H9 (cell line): Measurements from ENCODE around the gene IL17A. TPM values are rescaled to one million over a fixed set of nuclear protein-coding genes. Genes with fewer than 3 reads are reported as not detected.

Experiments
- DNase-seq: peaks from one replicate; pipeline ENCODE4 v3.0.0-alpha.2; 2017
- H2AFZ ChIP-seq: one replicate; pipeline ENCODE4 v1.6.1; 2013; ENCODE audit warnings: mild to moderate bottlenecking, low read length, control low read depth, moderate library complexity
- H2AK5ac ChIP-seq: 2 replicates; pipeline ENCODE4 v1.6.1; 2013; ENCODE audit warnings: low read length, control low read depth, mixed read lengths; ENCODE audit not compliant: insufficient read length
- H2BK120ac ChIP-seq: one replicate; pipeline ENCODE4 v1.6.1; 2013; ENCODE audit warnings: low read depth, mild to moderate bottlenecking, low read length, control low read depth, inconsistent platforms; ENCODE audit not compliant: poor library complexity, severe bottlenecking
- H2BK12ac ChIP-seq: 2 replicates; pipeline ENCODE4 v1.6.1; 2013; ENCODE audit warnings: low read length, control low read depth, mixed read lengths, low read depth; ENCODE audit not compliant: insufficient read length
- H2BK15ac ChIP-seq: 2 replicates; pipeline ENCODE4 v1.6.1; 2013; ENCODE audit warnings: low read depth, low read length, control low read depth
- H2BK20ac ChIP-seq: one replicate; pipeline ENCODE4 v1.6.1; 2013; ENCODE audit warnings: low read depth, mild to moderate bottlenecking, low read length, control low read depth, inconsistent platforms; ENCODE audit not compliant: poor library complexity, severe bottlenecking
- H2BK5ac ChIP-seq: 2 replicates; pipeline ENCODE4 v1.6.1; 2013; ENCODE audit warnings: low read length, control low read depth, mixed read lengths; ENCODE audit not compliant: insufficient read length
- H3K14ac ChIP-seq: 2 replicates; pipeline ENCODE4 v1.6.1; 2013; ENCODE audit warnings: low read length, control low read depth; ENCODE audit not compliant: insufficient read depth
- H3K18ac ChIP-seq: 2 replicates; pipeline ENCODE4 v1.6.1; 2013; ENCODE audit warnings: low read depth, mild to moderate bottlenecking, mixed read lengths, low read length, control low read depth; ENCODE audit not compliant: insufficient read length
- H3K23ac ChIP-seq: 2 replicates; pipeline ENCODE4 v1.6.1; 2013; ENCODE audit warnings: low read length, control low read depth, mixed read lengths, low read depth; ENCODE audit not compliant: insufficient read length
- H3K23me2 ChIP-seq: 2 replicates; pipeline ENCODE4 v1.6.1; 2013; ENCODE audit warnings: low read depth, mild to moderate bottlenecking, mixed read lengths, low read length, control low read depth; ENCODE audit not compliant: insufficient read length, poor library complexity, severe bottlenecking
- H3K27ac ChIP-seq: 2 replicates; pipeline ENCODE4 v1.5.1; 2013; ENCODE audit warnings: low read length, control low read depth, mixed read lengths, low read depth; ENCODE audit not compliant: insufficient read length
- H3K27me3 ChIP-seq: 2 replicates; pipeline ENCODE4 v1.6.1; 2013; ENCODE audit warnings: low read length, control low read depth, inconsistent platforms; ENCODE audit not compliant: insufficient read depth
- H3K4ac ChIP-seq: 2 replicates; pipeline ENCODE4 v1.6.1; 2013; ENCODE audit warnings: low read depth, mild to moderate bottlenecking, control low read depth, inconsistent platforms, low read length, moderate library complexity
- H3K4me1 ChIP-seq: 2 replicates; pipeline ENCODE4 v1.6.1; 2013; ENCODE audit warnings: low read length, control low read depth, inconsistent platforms; ENCODE audit not compliant: insufficient read depth
- H3K4me2 ChIP-seq: 2 replicates; pipeline ENCODE4 v1.6.1; 2013; ENCODE audit warnings: low read length, control low read depth, mixed read lengths; ENCODE audit not compliant: insufficient read length, insufficient read depth
- H3K56ac ChIP-seq: 2 replicates; pipeline ENCODE4 v1.6.1; 2013; ENCODE audit warnings: low read depth, mild to moderate bottlenecking, mixed read lengths, low read length, control low read depth; ENCODE audit not compliant: insufficient read length
- H3K79me1 ChIP-seq: 2 replicates; pipeline ENCODE4 v1.6.1; 2013; ENCODE audit warnings: low read depth, mild to moderate bottlenecking, moderate library complexity, low read length, control low read depth, inconsistent platforms; ENCODE audit not compliant: insufficient read depth, poor library complexity, severe bottlenecking
- H3K79me2 ChIP-seq: 2 replicates; pipeline ENCODE4 v1.6.1; 2013; ENCODE audit warnings: low read length, control low read depth, inconsistent platforms; ENCODE audit not compliant: insufficient read depth
- H3K9ac ChIP-seq: 2 replicates; pipeline ENCODE4 v1.6.1; 2013; ENCODE audit warnings: low read length, control low read depth, mixed read lengths; ENCODE audit not compliant: insufficient read length; ENCODE audit errors: extremely low read depth
- H3K9me3 ChIP-seq: one replicate; pipeline ENCODE4 v1.6.1; 2013; ENCODE audit warnings: low read depth, low read length, inconsistent platforms; ENCODE audit not compliant: control insufficient read depth
- H3T11ph ChIP-seq: one replicate; pipeline ENCODE4 v1.6.1; 2013; ENCODE audit warnings: mild to moderate bottlenecking, low read length, control low read depth, inconsistent platforms
- H4K20me1 ChIP-seq: one replicate; pipeline ENCODE4 v1.6.1; 2013; ENCODE audit not compliant: control insufficient read depth, insufficient read length, insufficient read depth
- H4K5ac ChIP-seq: 2 replicates; pipeline ENCODE4 v1.6.1; 2013; ENCODE audit warnings: low read depth, mild to moderate bottlenecking, mixed read lengths, low read length, control low read depth; ENCODE audit not compliant: insufficient read length
- H4K8ac ChIP-seq: replicated peaks from 2 replicates; pipeline ENCODE4 v1.6.1; 2013; ENCODE audit warnings: low read length, control low read depth, mixed read lengths, low read depth; ENCODE audit not compliant: insufficient read length
- H4K91ac ChIP-seq: 2 replicates; pipeline ENCODE4 v1.6.1; 2013; ENCODE audit warnings: low read depth, mild to moderate bottlenecking, moderate library complexity, mixed read lengths, low read length, control low read depth; ENCODE audit not compliant: insufficient read length
- H3K27ac Mint-ChIP-seq, 3 experiments: 2 replicates in 2 of 3; 3 replicates in 1 of 3; pipeline ENCODE4 v1.8.0; 2020 to 2021; ENCODE audit warnings: mixed read lengths in 3 of 3, mild to moderate bottlenecking in 1 of 3, moderate library complexity in 1 of 3
- H3K27me3 Mint-ChIP-seq: 2 replicates; pipeline ENCODE4 v1.8.0; 2021; ENCODE audit warnings: low read depth, mild to moderate bottlenecking, moderate library complexity, mixed read lengths
- H3K36me3 Mint-ChIP-seq, 3 experiments: 2 replicates in 2 of 3; 3 replicates in 1 of 3; pipeline ENCODE4 v1.8.0; 2020 to 2021; ENCODE audit warnings: low read depth in 3 of 3, mixed read lengths in 3 of 3; ENCODE audit not compliant: insufficient read depth in 1 of 3
- H3K4me1 Mint-ChIP-seq, 2 experiments: 2 replicates each; pipeline ENCODE4 v1.8.0; 2020; ENCODE audit warnings: mixed read lengths in 2 of 2
- H3K4me3 Mint-ChIP-seq, 2 experiments: 2 replicates in 1 of 2; 3 replicates in 1 of 2; pipeline ENCODE4 v1.8.0; 2020 to 2021; ENCODE audit warnings: mild to moderate bottlenecking in 2 of 2, mixed read lengths in 2 of 2, moderate library complexity in 1 of 2
- H3K9me3 Mint-ChIP-seq, 2 experiments: 2 replicates in 1 of 2; 3 replicates in 1 of 2; pipeline ENCODE4 v1.8.0; 2020; ENCODE audit warnings: mild to moderate bottlenecking in 2 of 2, mixed read lengths in 2 of 2, moderate library complexity in 1 of 2
- CTCF ChIP-seq: fragments of 200-600 bp; sonication (generic); conservative IDR thresholded peaks from 3 replicates; pipeline ENCODE4 v1.8.0; 2021; ENCODE audit warnings: antibody characterized with exemption, mild to moderate bottlenecking
- WGBS: extraction: QIAGEN DNeasy Blood & Tissue Kit; methylation state at CpG from one replicate; pipeline ENCODE4 v1.1.7; 2013; ENCODE audit warnings: missing lambda C conversion rate, low lambda C conversion rate, mixed read lengths; ENCODE audit not compliant: insufficient read length; ENCODE audit errors: extremely low coverage; 5-methylcytosine and 5-hydroxymethylcytosine counted together
- total RNA-seq: library from RNA; stranded (reverse); gene quantifications from 2 replicates; pipeline ENCODE4 v1.2.1, GENCODE V29; 2021

Gene IL17A
- total RNA-seq, 1 experiment from 2014 or later, result not detected

- no peak overlapping the region for H3K4me3 Mint-ChIP-seq
- Histone ChIP-seq H2AK5ac (no peak overlapping the region), H4K8ac (no peak overlapping the region), H4K5ac (no peak overlapping the region), H3K9me3 (no peaks in the 10 kb centered on the region), H4K20me1 (no peaks in the 10 kb centered on the region), H2BK120ac (no peak overlapping the region), H3K18ac (no peak overlapping the region), H2BK20ac (no peak overlapping the region), H3K79me1 (no peaks in the 10 kb centered on the region), H3K4me2 (no peak overlapping the region), H4K91ac (no peak overlapping the region), H3K23ac (no peak overlapping the region), H3K27me3 (no peaks in the 10 kb centered on the region), H3K9ac (no peak overlapping the region), H2BK12ac (no peak overlapping the region), H2AFZ (no peak overlapping the region), H3K23me2 (no peaks in the 10 kb centered on the region), H3K4me1 (peaks cover 4% of the 10 kb centered on the region; the same call in 1 of the 2 replicates), H3K79me2 (no peaks in the 10 kb centered on the region), H3K27ac (no peak overlapping the region), H2BK5ac (no peak overlapping the region), H3T11ph (no peak overlapping the region), H3K56ac (no peak overlapping the region), H3K14ac (no peak overlapping the region), H3K4ac (no peak overlapping the region), H2BK15ac (no peak overlapping the region)
- H3K9me3 Mint-ChIP-seq, result no peaks in the 10 kb centered on the region
- WGBS, result no CpG with 5 or more reads among the region's 3 CpGs
- H3K36me3 Mint-ChIP-seq, result no peaks in the 10 kb centered on the region
- TF ChIP-seq CTCF, result no peak
- H3K27me3 Mint-ChIP-seq, result peaks cover 3% of the 10 kb centered on the region
- H3K4me1 Mint-ChIP-seq, result peaks cover 16 to 17% of the 10 kb centered on the region in 2 experiments
- no peak for DNase-seq
- H3K27ac Mint-ChIP-seq, result no peak overlapping the region
Measured at GRCh38 chr6:52139985-52140680, 46.0 kb upstream of the IL17A start.
